ENCODE results near the gene CMTM2. TPM values are rescaled to one million over a fixed set of nuclear protein-coding genes. Genes with fewer than 3 reads are reported as not detected.

CMTM2 gene
- total RNA-seq, 2 experiments from 2014 or later: not detected

DNA sequence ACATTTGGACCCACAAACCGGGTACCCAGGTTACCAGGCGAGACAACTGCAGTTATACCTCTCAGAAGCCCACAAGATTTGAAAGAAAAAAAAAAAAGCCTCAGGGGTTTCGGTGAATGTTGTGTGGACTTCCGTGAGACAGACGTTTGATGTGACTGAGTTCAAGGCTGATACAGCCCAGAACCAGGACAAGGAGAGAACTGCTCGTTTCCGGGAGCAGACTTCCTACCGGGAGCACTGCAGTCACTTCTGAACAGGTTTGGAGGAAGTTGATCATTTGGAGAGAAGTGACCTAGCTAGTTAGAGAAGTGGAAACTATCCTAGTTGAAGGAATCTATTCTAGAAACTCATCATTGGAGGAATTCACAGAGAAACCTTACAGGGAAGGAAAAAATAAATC, 26.0 kb upstream of the CMTM2 start:
- intact Hi-C loops (cut with DNase I, micrococcal nuclease): loop anchor here (2.0 to 5.0 kb wide), 3 partner anchors 34 to 50 kb away; no protein-coding TSS in a partner anchor
- Mint-ChIP-seq H3K4me3 (peak overlapping the region; percentile 92), H3K4me1 (ENCODE audit: low read depth) (peaks cover 85% of the 10 kb centered on the region), H3K9me3 (no peaks in the 10 kb centered on the region), H3K27me3 (no peaks in the 10 kb centered on the region), H3K36me3 (ENCODE audit: low read depth) (peaks cover 52% of the 10 kb centered on the region), H3K27ac (peak overlapping the region; percentile 93)
- TF ChIP-seq, protein P1, sequence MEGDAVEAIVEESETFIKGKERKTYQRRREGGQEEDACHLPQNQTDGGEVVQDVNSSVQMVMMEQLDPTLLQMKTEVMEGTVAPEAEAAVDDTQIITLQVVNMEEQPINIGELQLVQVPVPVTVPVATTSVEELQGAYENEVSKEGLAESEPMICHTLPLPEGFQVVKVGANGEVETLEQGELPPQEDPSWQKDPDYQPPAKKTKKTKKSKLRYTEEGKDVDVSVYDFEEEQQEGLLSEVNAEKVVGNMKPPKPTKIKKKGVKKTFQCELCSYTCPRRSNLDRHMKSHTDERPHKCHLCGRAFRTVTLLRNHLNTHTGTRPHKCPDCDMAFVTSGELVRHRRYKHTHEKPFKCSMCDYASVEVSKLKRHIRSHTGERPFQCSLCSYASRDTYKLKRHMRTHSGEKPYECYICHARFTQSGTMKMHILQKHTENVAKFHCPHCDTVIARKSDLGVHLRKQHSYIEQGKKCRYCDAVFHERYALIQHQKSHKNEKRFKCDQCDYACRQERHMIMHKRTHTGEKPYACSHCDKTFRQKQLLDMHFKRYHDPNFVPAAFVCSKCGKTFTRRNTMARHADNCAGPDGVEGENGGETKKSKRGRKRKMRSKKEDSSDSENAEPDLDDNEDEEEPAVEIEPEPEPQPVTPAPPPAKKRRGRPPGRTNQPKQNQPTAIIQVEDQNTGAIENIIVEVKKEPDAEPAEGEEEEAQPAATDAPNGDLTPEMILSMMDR (IDR thresholded peaks at IDR 0.05): no peak
- Histone ChIP-seq H3K4me1 (ENCODE audit: insufficient read depth, low read length) (peaks cover 81% of the 10 kb centered on the region), H3K27me3 (ENCODE audit: control insufficient read depth in 1 of 2, insufficient read depth in 2 of 2, low read length in 2 of 2) (no peaks in the 10 kb centered on the region), H3K9me3 (ENCODE audit: control insufficient read depth in 1 of 2, insufficient read depth in 1 of 2, low read length in 2 of 2) (no peaks in the 10 kb centered on the region), H3K36me3 (ENCODE audit: insufficient read depth, low read length) (peaks cover 20% of the 10 kb centered on the region), H3K27ac (ENCODE audit: low read depth in 1 of 2, low read length in 2 of 2) (peak overlapping the region in 1 of 2 donors; percentile 81), H3K4me3 (ENCODE audit: low read length) (peak overlapping the region; percentile 85)
- ChIA-PET POLR2A (interaction anchor here (0.7 to 8.2 kb wide), 13 partner anchors 10 to 327 kb away, joined by 3 to 124 read pairs (median 5); partner anchors contain the start of genes CMTM2, CMTM3, CMTM4 and DYNC1LI2), CTCF (interaction anchor here (0.9 to 4.8 kb wide), 6 partner anchors 10 to 199 kb away, joined by 3 to 32 read pairs (median 7); partner anchors contain the start of gene DYNC1LI2)
- ATAC-seq (ENCODE audit: poor library complexity) (no peak), DNase-seq (peak in 4 of 14 experiments; percentile 17 to 51 (median 41))

DNA sequence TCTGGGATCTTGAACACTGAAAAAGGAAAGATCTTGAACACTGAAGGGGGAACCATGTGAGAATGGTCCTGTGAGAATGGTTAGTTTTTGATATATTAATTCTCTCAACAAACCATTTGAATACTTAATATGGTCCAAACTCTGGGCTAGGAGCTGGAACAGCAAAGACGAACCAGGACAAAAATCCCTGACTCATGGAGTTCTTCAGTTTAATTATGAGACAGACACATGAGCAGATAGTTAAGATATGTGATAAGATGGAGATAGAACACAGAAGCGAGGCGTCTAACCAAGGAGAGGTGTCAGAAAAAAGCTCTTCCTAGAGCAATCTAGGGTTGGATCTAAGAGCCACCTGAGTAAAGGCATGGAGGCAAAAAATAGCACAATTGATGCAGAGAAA, 25.2 kb upstream of the CMTM2 start:
- H3K36me3 ChIP-seq (ENCODE audit: insufficient read depth, low read length): peaks cover 28% of the 10 kb centered on the region
- Mint-ChIP-seq H3K27ac (peak overlapping the region; percentile 93), H3K9me3 (no peaks in the 10 kb centered on the region), H3K4me1 (ENCODE audit: low read depth) (peaks cover 85% of the 10 kb centered on the region), H3K4me3 (peak overlapping the region; percentile 92), H3K27me3 (no peaks in the 10 kb centered on the region), H3K36me3 (ENCODE audit: low read depth) (peaks cover 60% of the 10 kb centered on the region)
- intact Hi-C loops (cut with DNase I, micrococcal nuclease): loop anchor here (5.0 kb wide), 2 partner anchors 33 to 37 kb away; no protein-coding TSS in a partner anchor
- H3K9me3 ChIP-seq (ENCODE audit: control insufficient read depth in 1 of 2, insufficient read depth in 1 of 2, low read length in 2 of 2): no peaks in the 10 kb centered on the region
- H3K27me3 ChIP-seq (ENCODE audit: control insufficient read depth in 1 of 2, insufficient read depth in 2 of 2, low read length in 2 of 2): no peaks in the 10 kb centered on the region
- peak overlapping the region; percentile 85 for H3K4me3 ChIP-seq (ENCODE audit: low read length)
- ChIA-PET POLR2A (interaction anchor here (1.1 to 8.2 kb wide), 5 partner anchors 9 to 50 kb away, joined by 3 to 124 read pairs (median 37); partner anchors contain the start of genes CMTM2 and CMTM3), CTCF (interaction anchor here (1.3 to 4.8 kb wide), 5 partner anchors 9 to 55 kb away, joined by 4 to 32 read pairs (median 8); no protein-coding TSS in a partner anchor)
- ATAC-seq (ENCODE audit: poor library complexity) (no peak), DNase-seq (no peak)
- peak overlapping the region in 1 of 2 donors; percentile 81 for H3K27ac ChIP-seq (ENCODE audit: low read depth in 1 of 2, low read length in 2 of 2)
- H3K4me1 ChIP-seq (ENCODE audit: insufficient read depth, low read length): peaks cover 77% of the 10 kb centered on the region
- TF ChIP-seq, protein P1 (IDR thresholded peaks at IDR 0.05): no peak

DNA sequence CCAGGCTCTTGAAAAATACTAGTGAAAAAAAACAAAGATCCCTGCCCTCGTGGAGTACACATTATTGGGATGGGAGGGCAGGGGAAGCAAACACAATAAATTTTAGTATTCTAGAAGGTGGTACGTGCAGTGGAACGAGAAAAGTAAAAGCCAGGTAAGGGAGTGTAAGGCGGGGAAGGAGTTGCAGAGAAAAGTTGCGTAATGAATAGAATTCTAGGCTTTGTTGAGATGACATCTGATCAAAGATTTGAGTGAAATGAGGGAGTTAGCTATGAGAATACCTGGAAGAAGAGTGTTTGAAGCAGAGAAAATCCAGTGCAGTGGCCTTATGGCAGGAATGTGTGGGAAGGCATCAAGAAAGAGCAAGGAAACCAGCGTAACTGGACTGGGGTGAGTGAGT, 24.8 kb upstream of the CMTM2 start:
- intact Hi-C loops (cut with DNase I, micrococcal nuclease): loop anchor here (5.0 kb wide), 2 partner anchors 33 to 37 kb away; no protein-coding TSS in a partner anchor
- H3K4me1 Mint-ChIP-seq (ENCODE audit: low read depth): peaks cover 86% of the 10 kb centered on the region
- H3K27ac ChIP-seq (ENCODE audit: low read depth in 1 of 2, low read length in 2 of 2): no peak overlapping the region
- H3K27ac Mint-ChIP-seq: peak overlapping the region; percentile 93
- H3K36me3 ChIP-seq (ENCODE audit: insufficient read depth, low read length): peaks cover 33% of the 10 kb centered on the region
- no peaks in the 10 kb centered on the region for H3K9me3 Mint-ChIP-seq
- DNase-seq (no peak), ATAC-seq (ENCODE audit: poor library complexity) (no peak)
- H3K4me1 ChIP-seq (ENCODE audit: insufficient read depth, low read length): peaks cover 75% of the 10 kb centered on the region
- no peaks in the 10 kb centered on the region for H3K27me3 ChIP-seq (ENCODE audit: control insufficient read depth in 1 of 2, insufficient read depth in 2 of 2, low read length in 2 of 2)
- POLR2A ChIA-PET: interaction anchor here (1.1 to 8.2 kb wide), 4 partner anchors 9 to 50 kb away, joined by 3 to 124 read pairs (median 40); partner anchors contain the start of gene CMTM3
- CTCF ChIA-PET: interaction anchor here (1.1 to 1.7 kb wide), 3 partner anchors 9 to 54 kb away, joined by 3 to 8 read pairs (median 4); no protein-coding TSS in a partner anchor
- H3K36me3 Mint-ChIP-seq (ENCODE audit: low read depth): peaks cover 65% of the 10 kb centered on the region
- TF ChIP-seq, protein P1 (IDR thresholded peaks at IDR 0.05): no peak
- H3K4me3 ChIP-seq (ENCODE audit: low read length): peak overlapping the region; percentile 85
- H3K4me3 Mint-ChIP-seq: peak overlapping the region; percentile 92
- no peaks in the 10 kb centered on the region for H3K27me3 Mint-ChIP-seq
- no peaks in the 10 kb centered on the region for H3K9me3 ChIP-seq (ENCODE audit: control insufficient read depth in 1 of 2, insufficient read depth in 1 of 2, low read length in 2 of 2)

All from CD4-positive, alpha-beta T cell (primary cell).